Activated CD4-positive, CD25-positive, alpha-beta regulatory T cell treated with anti-CD3 and anti-CD28 coated beads, Interleukin-2, amount 50 U/mL, for 16 hours (primary cell): ENCODE data around the gene TNIP1.

Experiments used
- DNase-seq: peaks from one replicate; pipeline ENCODE4 v3.0.0-alpha.2; 2020; ENCODE audit warnings: low read depth, low spot score

TNIP1 gene

GRCh38 chr5:151022511-151023018 lies 58.3 kb downstream of the TNIP1 start:
- DNase-seq = no peak

- DNase-seq = no peak
Observed at GRCh38 chr5:151021746-151022145, 59.1 kb downstream of the TNIP1 start.

- DNase-seq = no peak
Observed at GRCh38 chr5:151020304-151021110, 60.3 kb downstream of the TNIP1 start, which contains the start of gene GPX3. GPX3 (plus strand) TSS chr5:151020591; CDS start chr5:151020655, 64 bp downstream.

GRCh38 chr5:151019331-151019730 lies 61.5 kb downstream of the TNIP1 start:
- no peak for DNase-seq

- DNase-seq = no peak
Observed at GRCh38 chr5:151018846-151019245, 62.0 kb downstream of the TNIP1 start.

- no peak for DNase-seq
Observed at GRCh38 chr5:151017897-151018296, 62.9 kb downstream of the TNIP1 start.

- DNase-seq = no peak
Observed at GRCh38 chr5:151016700-151017099, 64.1 kb downstream of the TNIP1 start.

- DNase-seq = no peak
Observed at GRCh38 chr5:151015974-151016587, 64.8 kb downstream of the TNIP1 start.

GRCh38 chr5:151014680-151015343 lies 66.0 kb downstream of the TNIP1 start:
- DNase-seq = no peak

GRCh38 chr5:151012862-151013261 lies 68.0 kb downstream of the TNIP1 start:
- no peak for DNase-seq

GRCh38 chr5:151008906-151009305 lies 71.9 kb downstream of the TNIP1 start:
- DNase-seq = no peak

GRCh38 chr5:151008210-151008491 lies 72.7 kb downstream of the TNIP1 start:
- DNase-seq = no peak

GRCh38 chr5:151007430-151008209 lies 73.2 kb downstream of the TNIP1 start:
- no peak for DNase-seq

- DNase-seq = no peak
Observed at GRCh38 chr5:151006704-151007334, 74.0 kb downstream of the TNIP1 start.

- DNase-seq = no peak
Observed at GRCh38 chr5:151005950-151006576, 74.8 kb downstream of the TNIP1 start.

GRCh38 chr5:151005187-151005949 lies 75.5 kb downstream of the TNIP1 start:
- no peak for DNase-seq

- no peak for DNase-seq
Observed at GRCh38 chr5:151004499-151004898, 76.3 kb downstream of the TNIP1 start.

- no peak for DNase-seq
Observed at GRCh38 chr5:151003503-151003860, 77.4 kb downstream of the TNIP1 start.

- no peak for DNase-seq
Observed at GRCh38 chr5:151002681-151003502, 77.9 kb downstream of the TNIP1 start.
